Vagina (tissue), 2 donors: ENCODE measurements around the gene TSR1. TPM values are rescaled to one million over a fixed set of nuclear protein-coding genes. Genes with fewer than 3 reads are reported as not detected.

Experiments used
- DNase-seq, 2 donors: peaks; one replicate each; pipeline ENCODE4 v3.0.0-alpha.2; 2017; ENCODE audit errors: extremely low spot score in 2 of 2
- H3K27ac ChIP-seq: fragments of 200-600 bp; sonication (generic); one replicate; pipeline ENCODE4 v1.5.1; 2019
- H3K27me3 ChIP-seq: fragments of 200-600 bp; sonication (generic); one replicate; pipeline ENCODE4 v1.5.1; 2019
- H3K36me3 ChIP-seq, 2 donors: fragments of 200-600 bp; sonication (generic); one replicate each; pipeline ENCODE4 v1.5.1; 2017 to 2019
- H3K4me1 ChIP-seq: fragments of 200-600 bp; sonication (generic); one replicate; pipeline ENCODE4 v1.5.1; 2019
- H3K4me3 ChIP-seq, 2 donors: fragments of 200-600 bp; sonication (generic); 1 replicate in 1 of 2; 2 replicates in 1 of 2; pipeline ENCODE4 v1.5.1; 2016 to 2019
- H3K9me3 ChIP-seq: fragments of 200-600 bp; sonication (generic); one replicate; pipeline ENCODE4 v1.5.1; 2019
- POLR2A ChIP-seq, 2 donors: fragments of 450-650 bp; IDR thresholded peaks; one replicate each; pipeline ENCODE4 v1.6.1; 2017; ENCODE audit warnings: antibody characterized with exemption in 2 of 2, mild to moderate bottlenecking in 2 of 2, moderate library complexity in 2 of 2
- POLR2AphosphoS5 ChIP-seq, 2 donors: sonication (generic); formaldehyde crosslinking; IDR thresholded peaks; one replicate each; pipeline ENCODE4 v1.9.0; 2017; ENCODE audit warnings: antibody characterized with exemption in 2 of 2, mild to moderate bottlenecking in 2 of 2, low read depth in 1 of 2; ENCODE audit not compliant: insufficient read depth in 1 of 2
- intact Hi-C: fragments of 100-400 bp; cut with DNase I; formaldehyde crosslinking; loops from one replicate; pipeline ENCODE4 v1.15.1; 2023
- small RNA-seq: library from RNA; depleted of rRNA; stranded (forward); fragments of <200 nt; gene quantifications from one replicate; pipeline ENCODE3, GENCODE V24; 2016
- total RNA-seq: library from RNA; depleted of rRNA; stranded (reverse); fragments of >200 nt; gene quantifications from one replicate; pipeline ENCODE4 v1.2.3, GENCODE V29; 2016
- TF ChIP-seq, protein P1 (sequence below), 3 experiments: fragments of 450-650 bp in 2 of 3; fragments of 200-600 bp in 1 of 3; sonication (generic) in 1 of 3; IDR thresholded peaks; one replicate each; pipeline ENCODE4 v1.5.1; 2017 to 2019; ENCODE audit warnings: antibody characterized with exemption in 3 of 3, mild to moderate bottlenecking in 2 of 3, moderate library complexity in 2 of 3

TSR1 gene
- total RNA-seq, 1 donor from 2014 or later, result 17.7 TPM

DNA sequence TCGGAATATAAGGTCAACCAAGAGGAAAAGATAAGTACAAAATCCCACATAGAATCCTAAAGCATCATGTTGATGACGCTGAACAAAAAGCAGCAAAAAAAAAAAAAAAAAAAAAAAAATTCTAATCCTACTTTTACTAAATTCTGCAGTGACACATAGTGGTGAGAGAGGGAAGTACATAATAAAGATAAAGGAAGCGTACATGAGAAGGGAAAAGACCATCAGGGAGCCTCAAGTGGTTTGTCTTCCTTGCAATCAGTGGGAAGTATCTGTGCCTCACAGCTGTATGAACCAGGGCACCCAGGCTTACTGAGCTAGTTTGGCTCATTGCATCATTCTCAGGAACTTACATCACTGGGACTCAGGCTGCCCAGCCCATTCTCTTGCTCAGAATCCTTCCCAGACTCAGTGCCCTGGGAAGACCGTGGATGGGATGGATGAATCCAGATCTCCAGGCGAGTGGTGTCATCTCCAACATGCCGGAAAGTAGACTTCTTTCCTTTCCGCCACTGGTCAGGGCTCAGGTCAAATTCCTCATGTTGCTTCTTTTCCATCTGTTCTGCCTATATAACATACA lies 53.9 kb downstream of the TSR1 start:
- H3K36me3 ChIP-seq, result peaks cover 0 to 47% of the 10 kb centered on the region in 2 donors
- TF ChIP-seq POLR2A (IDR thresholded peaks at IDR 0.05), result no peak
- TF ChIP-seq, protein P1, sequence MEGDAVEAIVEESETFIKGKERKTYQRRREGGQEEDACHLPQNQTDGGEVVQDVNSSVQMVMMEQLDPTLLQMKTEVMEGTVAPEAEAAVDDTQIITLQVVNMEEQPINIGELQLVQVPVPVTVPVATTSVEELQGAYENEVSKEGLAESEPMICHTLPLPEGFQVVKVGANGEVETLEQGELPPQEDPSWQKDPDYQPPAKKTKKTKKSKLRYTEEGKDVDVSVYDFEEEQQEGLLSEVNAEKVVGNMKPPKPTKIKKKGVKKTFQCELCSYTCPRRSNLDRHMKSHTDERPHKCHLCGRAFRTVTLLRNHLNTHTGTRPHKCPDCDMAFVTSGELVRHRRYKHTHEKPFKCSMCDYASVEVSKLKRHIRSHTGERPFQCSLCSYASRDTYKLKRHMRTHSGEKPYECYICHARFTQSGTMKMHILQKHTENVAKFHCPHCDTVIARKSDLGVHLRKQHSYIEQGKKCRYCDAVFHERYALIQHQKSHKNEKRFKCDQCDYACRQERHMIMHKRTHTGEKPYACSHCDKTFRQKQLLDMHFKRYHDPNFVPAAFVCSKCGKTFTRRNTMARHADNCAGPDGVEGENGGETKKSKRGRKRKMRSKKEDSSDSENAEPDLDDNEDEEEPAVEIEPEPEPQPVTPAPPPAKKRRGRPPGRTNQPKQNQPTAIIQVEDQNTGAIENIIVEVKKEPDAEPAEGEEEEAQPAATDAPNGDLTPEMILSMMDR (IDR thresholded peaks at IDR 0.05), result peak in 2 of 3 experiments; percentile 26 to 53
- intact Hi-C loops, result loop anchor here (5.0 kb wide), 1 partner anchor 225 kb away; the partner anchor contains the start of gene HIC1

DNA sequence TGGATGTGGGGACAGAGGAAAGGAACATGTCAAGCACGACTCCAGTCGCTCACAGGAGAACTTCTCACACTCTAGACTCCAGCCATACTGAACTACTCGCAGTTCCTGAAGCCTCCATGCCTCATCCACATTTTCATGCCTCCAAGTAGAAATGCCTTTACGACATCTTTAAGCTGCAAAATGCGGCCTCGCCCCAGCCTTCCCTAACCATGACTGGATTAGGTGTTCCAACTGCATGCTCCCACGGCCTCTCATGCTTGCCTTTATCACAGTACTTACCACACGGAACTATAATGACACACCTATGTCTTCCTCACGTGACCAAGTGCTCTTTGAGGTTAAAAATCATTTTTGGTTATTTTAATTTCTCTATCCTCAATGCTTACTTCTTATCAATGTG lies 56.5 kb downstream of the TSR1 start:
- no peak overlapping the region for H3K27ac ChIP-seq
- H3K27me3 ChIP-seq, result no peaks in the 10 kb centered on the region
- TF ChIP-seq, protein P1 (IDR thresholded peaks at IDR 0.05), result no peak
- TF ChIP-seq POLR2A (IDR thresholded peaks at IDR 0.05), result no peak
- H3K36me3 ChIP-seq, result peaks cover 0 to 47% of the 10 kb centered on the region in 2 donors
- no peak for DNase-seq
- H3K4me3 ChIP-seq, result no peak overlapping the region
- intact Hi-C loops, result loop anchor here (5.0 kb wide), 1 partner anchor 222 kb away; the partner anchor contains the start of gene HIC1
- no peaks in the 10 kb centered on the region for H3K9me3 ChIP-seq
- no peaks in the 10 kb centered on the region for H3K4me1 ChIP-seq

More for the DNA sequence above, 53.9 kb downstream of the TSR1 start:
- H3K4me3 ChIP-seq, result no peak overlapping the region
- no peaks in the 10 kb centered on the region for H3K27me3 ChIP-seq
- no peaks in the 10 kb centered on the region for H3K9me3 ChIP-seq
- H3K4me1 ChIP-seq, result no peaks in the 10 kb centered on the region
- DNase-seq, result no peak
- H3K27ac ChIP-seq, result no peak overlapping the region

GRCh38 chr17:2277429-2278170 lies 58.7 kb downstream of the TSR1 start:
- Histone ChIP-seq H3K27ac (no peak overlapping the region), H3K4me1 (no peaks in the 10 kb centered on the region), H3K36me3 (peaks cover 0 to 39% of the 10 kb centered on the region in 2 donors), H3K27me3 (no peaks in the 10 kb centered on the region), H3K9me3 (no peaks in the 10 kb centered on the region), H3K4me3 (no peak overlapping the region)
- TF ChIP-seq POLR2AphosphoS5 (IDR thresholded peaks at IDR 0.05; ENCODE audit: insufficient read depth in 1 of 2, low read depth in 1 of 2) (no peak), POLR2A (IDR thresholded peaks at IDR 0.05) (no peak)
- TF ChIP-seq, protein P1 (IDR thresholded peaks at IDR 0.05), result no peak
- DNase-seq, result no peak
- intact Hi-C loops, result no loop called here

DNA sequence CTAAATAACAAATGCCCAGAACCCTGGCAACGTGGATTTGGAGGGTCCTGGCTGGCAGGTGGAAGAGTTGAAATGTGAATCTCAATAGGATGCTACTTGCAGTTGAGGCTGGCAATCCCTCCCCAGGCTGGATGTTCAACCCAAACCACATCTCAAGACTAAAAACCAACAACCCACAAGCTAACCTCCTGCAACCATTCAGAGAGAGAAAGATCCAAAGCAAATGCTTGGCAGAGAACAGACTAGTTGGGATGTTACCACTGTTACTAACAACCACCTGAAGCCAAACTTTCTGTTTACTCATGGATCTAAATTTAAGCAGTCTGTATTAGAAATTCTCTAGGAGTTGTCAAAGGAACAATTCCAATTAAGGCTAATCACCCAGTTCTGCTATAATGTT lies 60.5 kb downstream of the TSR1 start:
- Histone ChIP-seq H3K27ac (no peak overlapping the region), H3K4me3 (no peak overlapping the region), H3K27me3 (no peaks in the 10 kb centered on the region), H3K36me3 (peaks cover 0 to 21% of the 10 kb centered on the region in 2 donors), H3K9me3 (no peaks in the 10 kb centered on the region), H3K4me1 (no peaks in the 10 kb centered on the region)
- TF ChIP-seq, protein P1 (IDR thresholded peaks at IDR 0.05), result no peak
- no peak for TF ChIP-seq POLR2AphosphoS5 (IDR thresholded peaks at IDR 0.05; ENCODE audit: insufficient read depth in 1 of 2, low read depth in 1 of 2)
- no peak for TF ChIP-seq POLR2A (IDR thresholded peaks at IDR 0.05)
- intact Hi-C loops, result no loop called here
- no peak for DNase-seq

DNA sequence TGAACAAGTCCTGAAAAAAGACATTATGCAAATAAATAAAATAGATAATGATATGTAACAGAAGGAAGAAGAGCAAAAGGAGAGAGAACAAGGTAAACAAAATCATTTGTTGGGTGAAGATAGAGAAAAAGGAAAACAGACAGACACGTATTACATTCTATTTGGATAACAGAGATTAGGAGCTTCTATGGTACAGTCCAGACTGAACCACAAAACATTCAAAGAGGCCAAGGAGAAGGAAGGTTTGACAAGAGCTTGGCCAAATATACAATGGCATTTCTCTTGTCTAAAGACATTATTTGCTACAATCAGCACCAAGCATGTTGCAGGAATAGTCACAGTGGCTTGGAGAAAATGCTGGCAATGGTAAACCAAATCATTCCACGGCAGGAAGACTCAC lies 61.8 kb downstream of the TSR1 start:
- Histone ChIP-seq H3K4me3 (no peak overlapping the region), H3K9me3 (no peaks in the 10 kb centered on the region), H3K4me1 (no peaks in the 10 kb centered on the region), H3K36me3 (peaks cover 0 to 8% of the 10 kb centered on the region in 2 donors), H3K27me3 (no peaks in the 10 kb centered on the region), H3K27ac (no peak overlapping the region)
- intact Hi-C loops, result no loop called here
- no peak for TF ChIP-seq POLR2A (IDR thresholded peaks at IDR 0.05)
- DNase-seq, result no peak

Small RNA genes lying within 50 kb of the gene (small RNA-seq; reads per million reads assigned to genes)
- gene AC006435.3 (not detected), gene SNORD91A (1,186 reads per million, percentile 99 among the genes with 10 or more reads in this experiment), gene SNORD91B (220 reads per million, percentile 98 among the genes with 10 or more reads in this experiment)

Other genes starting within 250 kb of the TSR1 start
- 46.2 TPM for gene SMG6, start 32.7 kb downstream of the TSR1 start, total RNA-seq
- gene SRR, start 32.5 kb downstream of the TSR1 start, total RNA-seq, result 13.5 TPM
- gene SGSM2, start 1.0 kb upstream of the TSR1 start, total RNA-seq, result 60.2 TPM
- gene MNT, start 64.6 kb upstream of the TSR1 start, total RNA-seq, result 28.5 TPM
- gene METTL16, start 175.4 kb upstream of the TSR1 start, total RNA-seq, result 30.4 TPM